IMR-90 (cell line): ENCODE results near the gene NCAPD3.

Source experiments
- CEBPB ChIP-seq: IDR thresholded peaks from 2 replicates; pipeline ENCODE4 v1.6.1; 2012; ENCODE audit warnings: low read depth, low read length, improper control_type of control experiment
- FOS ChIP-seq: fragments of 150-350 bp; IDR thresholded peaks from 2 replicates; pipeline ENCODE4 v1.6.1; 2016; ENCODE audit warnings: low read depth, low read length
- POLR2A ChIP-seq: IDR thresholded peaks from 2 replicates; pipeline ENCODE4 v1.6.1; 2012; ENCODE audit warnings: mild to moderate bottlenecking, low read depth, low read length
- RAD21 ChIP-seq: IDR thresholded peaks from 2 replicates; pipeline ENCODE4 v1.6.1; 2012; ENCODE audit warnings: low read length, improper control_type of control experiment
- RCOR1 ChIP-seq: IDR thresholded peaks from 2 replicates; pipeline ENCODE4 v1.6.1; 2012; ENCODE audit warnings: mild to moderate bottlenecking, low read length, improper control_type of control experiment; ENCODE audit not compliant: insufficient replicate concordance
- RFX5 ChIP-seq: IDR thresholded peaks from 2 replicates; pipeline ENCODE4 v1.8.0; 2012; ENCODE audit warnings: low read depth, mild to moderate bottlenecking, low read length, moderate library complexity
- TF ChIP-seq, protein P1 (sequence below): conservative IDR thresholded peaks from 2 replicates; pipeline ENCODE4 v1.5.1; 2012; ENCODE audit warnings: mild to moderate bottlenecking, low read depth, low read length, improper control_type of control experiment

DNA sequence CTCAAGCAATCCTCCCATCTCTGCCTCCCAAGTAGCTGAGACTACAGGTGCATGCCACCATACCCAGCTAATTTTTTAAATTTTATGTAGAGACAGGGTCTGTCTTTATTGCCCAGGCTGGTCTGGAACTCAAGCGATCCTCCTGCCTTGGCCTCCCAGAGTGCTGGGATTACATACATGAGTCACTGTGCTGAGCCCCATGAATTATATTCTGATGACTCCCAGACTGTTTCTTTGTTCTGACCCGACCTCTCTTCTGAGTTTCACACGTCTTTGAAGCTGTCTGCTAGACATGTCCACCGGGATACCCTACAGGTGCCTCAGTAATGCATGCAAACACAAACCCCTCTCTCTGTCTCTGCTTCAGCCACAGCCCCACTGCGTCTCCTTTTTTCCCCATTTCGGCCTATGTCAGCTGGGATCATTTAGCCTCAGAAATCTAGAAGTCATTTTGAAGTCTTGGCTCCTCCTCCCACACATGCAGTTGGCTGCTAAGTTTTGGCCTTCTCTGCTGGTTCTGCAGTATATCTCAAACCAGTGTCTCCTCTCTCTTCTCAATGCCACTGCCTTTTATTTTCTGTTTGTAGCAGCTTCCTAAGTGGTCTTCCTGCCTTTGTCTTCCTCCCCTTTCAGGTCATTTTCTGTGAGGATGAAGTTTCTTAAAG lies 5.5 kb upstream of the NCAPD3 start:
- TF ChIP-seq, protein P1, sequence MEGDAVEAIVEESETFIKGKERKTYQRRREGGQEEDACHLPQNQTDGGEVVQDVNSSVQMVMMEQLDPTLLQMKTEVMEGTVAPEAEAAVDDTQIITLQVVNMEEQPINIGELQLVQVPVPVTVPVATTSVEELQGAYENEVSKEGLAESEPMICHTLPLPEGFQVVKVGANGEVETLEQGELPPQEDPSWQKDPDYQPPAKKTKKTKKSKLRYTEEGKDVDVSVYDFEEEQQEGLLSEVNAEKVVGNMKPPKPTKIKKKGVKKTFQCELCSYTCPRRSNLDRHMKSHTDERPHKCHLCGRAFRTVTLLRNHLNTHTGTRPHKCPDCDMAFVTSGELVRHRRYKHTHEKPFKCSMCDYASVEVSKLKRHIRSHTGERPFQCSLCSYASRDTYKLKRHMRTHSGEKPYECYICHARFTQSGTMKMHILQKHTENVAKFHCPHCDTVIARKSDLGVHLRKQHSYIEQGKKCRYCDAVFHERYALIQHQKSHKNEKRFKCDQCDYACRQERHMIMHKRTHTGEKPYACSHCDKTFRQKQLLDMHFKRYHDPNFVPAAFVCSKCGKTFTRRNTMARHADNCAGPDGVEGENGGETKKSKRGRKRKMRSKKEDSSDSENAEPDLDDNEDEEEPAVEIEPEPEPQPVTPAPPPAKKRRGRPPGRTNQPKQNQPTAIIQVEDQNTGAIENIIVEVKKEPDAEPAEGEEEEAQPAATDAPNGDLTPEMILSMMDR = no peak
- TF ChIP-seq RAD21 (no peak), POLR2A (no peak), FOS (no peak), CEBPB (no peak), RCOR1 (no peak), RFX5 (no peak)
